ENCODE measurements around the gene CD79B.
"Not testable (repeated sequence)": the region's sequence is repeated elsewhere in the genome, so short reads cannot be mapped to it uniquely, and the experiment has no call there.

The CD79B gene

GRCh38 chr17:63919311-63919723, 12.8 kb downstream of the CD79B start:
- DNase-seq (ENCODE audit: low spot score): peak; percentile 81
- peak; percentile 96 for TF ChIP-seq CTCF (IDR thresholded peaks at IDR 0.05; ENCODE audit: extremely low read depth, insufficient read depth, missing control alignments)
- in situ Hi-C loops (cut with MboI; ENCODE audit: low pct_unique_long_range_greater_than_20kb, low sequenced_read_pairs, unreplicated experiment): loop anchor here (10.0 to 25.0 kb wide), 3 partner anchors 95 to 368 kb away; partner anchors contain the start of gene ERN1

- DNase-seq (ENCODE audit: low spot score): not testable (repeated sequence)
- in situ Hi-C loops (cut with MboI; ENCODE audit: low pct_unique_long_range_greater_than_20kb, low sequenced_read_pairs, unreplicated experiment): loop anchor here (10.0 to 25.0 kb wide), 3 partner anchors 96 to 368 kb away; partner anchors contain the start of gene ERN1
Observed at GRCh38 chr17:63918789-63919305, 13.3 kb downstream of the CD79B start, which contains the start of gene GH1. Gene GH1, minus strand, starts transcription at chr17:63918839. Its CDS starts 63 bp downstream, at chr17:63918776.

GRCh38 chr17:63918305-63918704, 13.8 kb downstream of the CD79B start:
- no peak for TF ChIP-seq CTCF (IDR thresholded peaks at IDR 0.05; ENCODE audit: extremely low read depth, insufficient read depth, missing control alignments)
- in situ Hi-C loops (cut with MboI; ENCODE audit: low pct_unique_long_range_greater_than_20kb, low sequenced_read_pairs, unreplicated experiment): loop anchor here (10.0 to 25.0 kb wide), 3 partner anchors 96 to 369 kb away; partner anchors contain the start of gene ERN1
- no peak for DNase-seq (ENCODE audit: low spot score)

GRCh38 chr17:63917646-63918045, 14.5 kb downstream of the CD79B start:
- in situ Hi-C loops (cut with MboI; ENCODE audit: low pct_unique_long_range_greater_than_20kb, low sequenced_read_pairs, unreplicated experiment): loop anchor here (10.0 to 25.0 kb wide), 3 partner anchors 97 to 370 kb away; partner anchors contain the start of gene ERN1
- no peak for TF ChIP-seq CTCF (IDR thresholded peaks at IDR 0.05; ENCODE audit: extremely low read depth, insufficient read depth, missing control alignments)
- no peak for DNase-seq (ENCODE audit: low spot score)

GRCh38 chr17:63917206-63917605, 14.9 kb downstream of the CD79B start:
- in situ Hi-C loops (cut with MboI; ENCODE audit: low pct_unique_long_range_greater_than_20kb, low sequenced_read_pairs, unreplicated experiment): loop anchor here (10.0 to 25.0 kb wide), 3 partner anchors 98 to 370 kb away; partner anchors contain the start of gene ERN1
- DNase-seq (ENCODE audit: low spot score): not testable (repeated sequence)

- in situ Hi-C loops (cut with MboI; ENCODE audit: low pct_unique_long_range_greater_than_20kb, low sequenced_read_pairs, unreplicated experiment): loop anchor here (10.0 to 25.0 kb wide), 3 partner anchors 98 to 371 kb away; partner anchors contain the start of gene ERN1
- TF ChIP-seq CTCF (IDR thresholded peaks at IDR 0.05; ENCODE audit: extremely low read depth, insufficient read depth, missing control alignments): no peak
- no peak for DNase-seq (ENCODE audit: low spot score)
Observed at GRCh38 chr17:63916566-63917185, 15.5 kb downstream of the CD79B start.

- in situ Hi-C loops (cut with MboI; ENCODE audit: low pct_unique_long_range_greater_than_20kb, low sequenced_read_pairs, unreplicated experiment): loop anchor here (10.0 to 25.0 kb wide), 3 partner anchors 99 to 372 kb away; partner anchors contain the start of gene ERN1
- DNase-seq (ENCODE audit: low spot score): not testable (repeated sequence)
Observed at GRCh38 chr17:63915753-63916152, 16.4 kb downstream of the CD79B start.

- no peak for DNase-seq (ENCODE audit: low spot score)
- in situ Hi-C loops (cut with MboI; ENCODE audit: low pct_unique_long_range_greater_than_20kb, low sequenced_read_pairs, unreplicated experiment): loop anchor here (10.0 to 25.0 kb wide), 3 partner anchors 100 to 373 kb away; partner anchors contain the start of gene ERN1
- no peak for TF ChIP-seq CTCF (IDR thresholded peaks at IDR 0.05; ENCODE audit: extremely low read depth, insufficient read depth, missing control alignments)
Observed at GRCh38 chr17:63914471-63914870, 17.7 kb downstream of the CD79B start.

Measured in GM13977 (cell line).